ENCODE data around the gene GMDS.

DNA sequence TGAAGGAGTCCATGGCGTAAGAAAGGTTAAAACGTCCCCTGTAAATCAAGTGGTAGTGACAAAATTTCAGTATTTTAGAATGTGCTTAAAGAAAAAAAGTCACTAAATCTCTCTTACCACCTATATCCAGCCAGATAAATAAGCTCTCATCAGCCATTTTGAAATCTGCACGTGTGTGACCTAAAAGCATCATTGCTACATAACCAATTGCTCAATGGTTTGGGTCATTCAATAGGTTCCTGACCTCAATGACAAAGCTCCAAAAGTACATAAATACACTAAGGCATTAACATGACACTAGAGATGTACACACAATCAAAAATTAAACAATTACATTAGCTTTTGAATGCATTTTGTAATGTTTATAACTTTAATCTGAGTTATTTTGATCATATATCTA lies 272.4 kb downstream of the GMDS start:
- TF ChIP-seq, protein P1, sequence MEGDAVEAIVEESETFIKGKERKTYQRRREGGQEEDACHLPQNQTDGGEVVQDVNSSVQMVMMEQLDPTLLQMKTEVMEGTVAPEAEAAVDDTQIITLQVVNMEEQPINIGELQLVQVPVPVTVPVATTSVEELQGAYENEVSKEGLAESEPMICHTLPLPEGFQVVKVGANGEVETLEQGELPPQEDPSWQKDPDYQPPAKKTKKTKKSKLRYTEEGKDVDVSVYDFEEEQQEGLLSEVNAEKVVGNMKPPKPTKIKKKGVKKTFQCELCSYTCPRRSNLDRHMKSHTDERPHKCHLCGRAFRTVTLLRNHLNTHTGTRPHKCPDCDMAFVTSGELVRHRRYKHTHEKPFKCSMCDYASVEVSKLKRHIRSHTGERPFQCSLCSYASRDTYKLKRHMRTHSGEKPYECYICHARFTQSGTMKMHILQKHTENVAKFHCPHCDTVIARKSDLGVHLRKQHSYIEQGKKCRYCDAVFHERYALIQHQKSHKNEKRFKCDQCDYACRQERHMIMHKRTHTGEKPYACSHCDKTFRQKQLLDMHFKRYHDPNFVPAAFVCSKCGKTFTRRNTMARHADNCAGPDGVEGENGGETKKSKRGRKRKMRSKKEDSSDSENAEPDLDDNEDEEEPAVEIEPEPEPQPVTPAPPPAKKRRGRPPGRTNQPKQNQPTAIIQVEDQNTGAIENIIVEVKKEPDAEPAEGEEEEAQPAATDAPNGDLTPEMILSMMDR (conservative IDR thresholded peaks at IDR 0.05; ENCODE audit: low read length) = no peak
- TF ChIP-seq EZH2phosphoT487 (IDR thresholded peaks at IDR 0.05; ENCODE audit: borderline replicate concordance) = no peak

All from Loucy (cell line).